ENCODE measurements around the gene EEIG1. TPM values are rescaled to one million over a fixed set of nuclear protein-coding genes. Genes with fewer than 3 reads are reported as not detected.

EEIG1 gene
- total and polyA plus RNA-seq, 9 of the 15 experiments (the other 6 are each of a cell fraction or from before 2014, with no cell fraction given) = 0.17 to 16.7 (median 3.6) TPM

DNA sequence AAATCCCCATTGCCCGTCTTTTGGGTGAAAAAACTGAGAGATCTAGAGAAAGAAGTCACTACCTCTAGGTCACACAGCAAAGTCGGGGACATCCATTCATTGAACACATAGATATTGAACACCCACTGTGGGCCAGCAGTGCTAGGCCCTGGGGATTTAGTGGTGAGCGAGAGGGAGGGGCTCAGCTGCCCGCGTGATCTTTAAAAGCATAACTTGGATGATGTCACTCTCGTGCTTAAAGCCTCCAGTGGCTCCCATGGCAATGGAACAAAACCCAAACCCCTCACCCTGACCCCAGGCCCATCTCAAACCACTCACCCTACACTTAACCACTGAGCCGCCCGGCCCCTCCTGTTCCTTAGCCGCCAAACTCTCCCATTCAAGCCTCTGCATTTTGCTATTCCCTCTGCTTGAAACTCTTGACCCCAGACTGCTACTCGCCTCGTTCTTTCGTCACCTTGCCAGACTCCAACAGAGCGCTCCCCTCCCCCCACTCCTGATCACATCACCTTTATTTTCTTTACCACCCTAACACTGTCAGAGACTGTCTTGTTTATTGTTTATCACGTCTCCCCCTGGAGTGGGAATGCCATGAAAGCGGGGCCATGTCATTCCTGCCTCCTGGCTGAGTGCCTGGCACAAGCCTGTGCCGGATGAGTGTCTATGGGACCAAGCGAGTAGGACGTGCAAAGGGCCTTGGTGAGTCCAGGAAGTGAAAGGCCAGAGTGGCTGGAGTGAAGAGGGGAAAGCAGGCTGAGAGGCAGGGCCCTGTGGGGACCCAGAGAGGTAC lies 49.5 kb downstream of the EEIG1 start (continued):
- no peak for TF ChIP-seq GTF2A2 (tag; IDR thresholded peaks at IDR 0.05)
- TF ChIP-seq E2F5 (CRISPR knock-in tag; IDR thresholded peaks at IDR 0.05) = no peak
- TF ChIP-seq ZFX (CRISPR knock-in tag; IDR thresholded peaks at IDR 0.05) = peak; percentile 90
- peak; percentile 69 for TF ChIP-seq JUND (IDR thresholded peaks at IDR 0.05; ENCODE audit: borderline replicate concordance, low read depth, low read length)
- TF ChIP-seq JUND (tag; IDR thresholded peaks at IDR 0.05; ENCODE audit: borderline replicate concordance, low read depth, low read length) = peak; percentile 70; the same call in 2 of the 3 replicates
- TF ChIP-seq, protein P1, sequence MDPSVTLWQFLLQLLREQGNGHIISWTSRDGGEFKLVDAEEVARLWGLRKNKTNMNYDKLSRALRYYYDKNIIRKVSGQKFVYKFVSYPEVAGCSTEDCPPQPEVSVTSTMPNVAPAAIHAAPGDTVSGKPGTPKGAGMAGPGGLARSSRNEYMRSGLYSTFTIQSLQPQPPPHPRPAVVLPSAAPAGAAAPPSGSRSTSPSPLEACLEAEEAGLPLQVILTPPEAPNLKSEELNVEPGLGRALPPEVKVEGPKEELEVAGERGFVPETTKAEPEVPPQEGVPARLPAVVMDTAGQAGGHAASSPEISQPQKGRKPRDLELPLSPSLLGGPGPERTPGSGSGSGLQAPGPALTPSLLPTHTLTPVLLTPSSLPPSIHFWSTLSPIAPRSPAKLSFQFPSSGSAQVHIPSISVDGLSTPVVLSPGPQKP (CRISPR knock-in tag; IDR thresholded peaks at IDR 0.05) = no peak
- no peak for TF ChIP-seq IFI16 (CRISPR knock-in tag; IDR thresholded peaks at IDR 0.05)
- TF ChIP-seq, protein P2, sequence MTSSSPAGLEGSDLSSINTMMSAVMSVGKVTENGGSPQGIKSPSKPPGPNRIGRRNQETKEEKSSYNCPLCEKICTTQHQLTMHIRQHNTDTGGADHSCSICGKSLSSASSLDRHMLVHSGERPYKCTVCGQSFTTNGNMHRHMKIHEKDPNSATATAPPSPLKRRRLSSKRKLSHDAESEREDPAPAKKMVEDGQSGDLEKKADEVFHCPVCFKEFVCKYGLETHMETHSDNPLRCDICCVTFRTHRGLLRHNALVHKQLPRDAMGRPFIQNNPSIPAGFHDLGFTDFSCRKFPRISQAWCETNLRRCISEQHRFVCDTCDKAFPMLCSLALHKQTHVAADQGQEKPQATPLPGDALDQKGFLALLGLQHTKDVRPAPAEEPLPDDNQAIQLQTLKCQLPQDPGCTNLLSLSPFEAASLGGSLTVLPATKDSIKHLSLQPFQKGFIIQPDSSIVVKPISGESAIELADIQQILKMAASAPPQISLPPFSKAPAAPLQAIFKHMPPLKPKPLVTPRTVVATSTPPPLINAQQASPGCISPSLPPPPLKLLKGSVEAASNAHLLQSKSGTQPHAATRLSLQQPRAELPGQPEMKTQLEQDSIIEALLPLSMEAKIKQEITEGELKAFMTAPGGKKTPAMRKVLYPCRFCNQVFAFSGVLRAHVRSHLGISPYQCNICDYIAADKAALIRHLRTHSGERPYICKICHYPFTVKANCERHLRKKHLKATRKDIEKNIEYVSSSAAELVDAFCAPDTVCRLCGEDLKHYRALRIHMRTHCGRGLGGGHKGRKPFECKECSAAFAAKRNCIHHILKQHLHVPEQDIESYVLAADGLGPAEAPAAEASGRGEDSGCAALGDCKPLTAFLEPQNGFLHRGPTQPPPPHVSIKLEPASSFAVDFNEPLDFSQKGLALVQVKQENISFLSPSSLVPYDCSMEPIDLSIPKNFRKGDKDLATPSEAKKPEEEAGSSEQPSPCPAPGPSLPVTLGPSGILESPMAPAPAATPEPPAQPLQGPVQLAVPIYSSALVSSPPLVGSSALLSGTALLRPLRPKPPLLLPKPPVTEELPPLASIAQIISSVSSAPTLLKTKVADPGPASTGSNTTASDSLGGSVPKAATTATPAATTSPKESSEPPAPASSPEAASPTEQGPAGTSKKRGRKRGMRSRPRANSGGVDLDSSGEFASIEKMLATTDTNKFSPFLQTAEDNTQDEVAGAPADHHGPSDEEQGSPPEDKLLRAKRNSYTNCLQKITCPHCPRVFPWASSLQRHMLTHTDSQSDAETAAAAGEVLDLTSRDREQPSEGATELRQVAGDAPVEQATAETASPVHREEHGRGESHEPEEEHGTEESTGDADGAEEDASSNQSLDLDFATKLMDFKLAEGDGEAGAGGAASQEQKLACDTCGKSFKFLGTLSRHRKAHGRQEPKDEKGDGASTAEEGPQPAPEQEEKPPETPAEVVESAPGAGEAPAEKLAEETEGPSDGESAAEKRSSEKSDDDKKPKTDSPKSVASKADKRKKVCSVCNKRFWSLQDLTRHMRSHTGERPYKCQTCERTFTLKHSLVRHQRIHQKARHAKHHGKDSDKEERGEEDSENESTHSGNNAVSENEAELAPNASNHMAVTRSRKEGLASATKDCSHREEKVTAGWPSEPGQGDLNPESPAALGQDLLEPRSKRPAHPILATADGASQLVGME (CRISPR knock-in tag; IDR thresholded peaks at IDR 0.05) = no peak
- no peak for TF ChIP-seq KDM1A (IDR thresholded peaks at IDR 0.05)
- TF ChIP-seq CREM (IDR thresholded peaks at IDR 0.05; ENCODE audit: low read depth) = peak; percentile 21
- no peak for TF ChIP-seq CCAR2 (IDR thresholded peaks at IDR 0.05; ENCODE audit: low read depth, low read length)
- no peak for TF ChIP-seq MXD1 (CRISPR knock-in tag; IDR thresholded peaks at IDR 0.05; ENCODE audit: borderline replicate concordance, poor library complexity, severe bottlenecking)
- 0 out of 2 replicates have a peak, but pooled peaks have one; percentile 39 for TF ChIP-seq RNF2 (IDR thresholded peaks at IDR 0.05)
- TF ChIP-seq, protein P3, sequence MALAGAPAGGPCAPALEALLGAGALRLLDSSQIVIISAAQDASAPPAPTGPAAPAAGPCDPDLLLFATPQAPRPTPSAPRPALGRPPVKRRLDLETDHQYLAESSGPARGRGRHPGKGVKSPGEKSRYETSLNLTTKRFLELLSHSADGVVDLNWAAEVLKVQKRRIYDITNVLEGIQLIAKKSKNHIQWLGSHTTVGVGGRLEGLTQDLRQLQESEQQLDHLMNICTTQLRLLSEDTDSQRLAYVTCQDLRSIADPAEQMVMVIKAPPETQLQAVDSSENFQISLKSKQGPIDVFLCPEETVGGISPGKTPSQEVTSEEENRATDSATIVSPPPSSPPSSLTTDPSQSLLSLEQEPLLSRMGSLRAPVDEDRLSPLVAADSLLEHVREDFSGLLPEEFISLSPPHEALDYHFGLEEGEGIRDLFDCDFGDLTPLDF (CRISPR knock-in tag; IDR thresholded peaks at IDR 0.05) = no peak; the same call in 1 of the 2 replicates
- TF ChIP-seq BHLHE40 (IDR thresholded peaks at IDR 0.05; ENCODE audit: low read length) = peak; percentile 64
- TF ChIP-seq SAP30 (IDR thresholded peaks at IDR 0.05; ENCODE audit: borderline replicate concordance, insufficient read depth, low read depth, low read length, poor library complexity, severe bottlenecking) = peak; percentile 17
- TF ChIP-seq MTA2 (IDR thresholded peaks at IDR 0.05; ENCODE audit: low read depth) = peak; percentile 29; the same call in 1 of the 2 replicates
- peak in 1 of 2 experiments; percentile 66; a peak in 1 of 4 replicates for TF ChIP-seq HDAC1 (IDR thresholded peaks at IDR 0.05)

Data from K562 (cell line).